HepG2 (cell line): ENCODE data around the gene DNMT3A. TPM values are rescaled to one million over a fixed set of nuclear protein-coding genes. Genes with fewer than 3 reads are reported as not detected.
A peak's percentile ranks its signal among the peaks of the same experiment; 100 is the strongest.

Experiments
- ARNTL ChIP-seq: sonication (generic); formaldehyde crosslinking; IDR thresholded peaks from 2 replicates; pipeline ENCODE4 v1.4.0; 2020; ENCODE audit warnings: mild to moderate bottlenecking, missing genetic modification reagents
- CCAR2 ChIP-seq: fragments of 200-400 bp; formaldehyde crosslinking; optimal IDR thresholded peaks from 2 replicates; pipeline ENCODE3; 2018; ENCODE audit warnings: low read depth, mild to moderate bottlenecking, low read length, moderate library complexity
- FOXK1 ChIP-seq: sonication (generic); formaldehyde crosslinking; IDR thresholded peaks from 2 replicates; pipeline ENCODE4 v1.4.0; 2020; ENCODE audit warnings: low read depth, missing genetic modification reagents, borderline replicate concordance
- GATAD1 ChIP-seq: IDR thresholded peaks from 2 replicates; pipeline ENCODE4 v1.6.1; 2016; ENCODE audit warnings: missing genetic modification reagents, missing compliant biosample characterization
- KAT8 ChIP-seq: IDR thresholded peaks from 2 replicates; pipeline ENCODE4 v1.6.1; 2016; ENCODE audit warnings: missing genetic modification reagents, missing compliant biosample characterization
- POLR2A ChIP-seq, 2 experiments: IDR thresholded peaks; 2 replicates each; pipeline ENCODE4 v1.6.1; 2011; ENCODE audit warnings: low read depth in 2 of 2, low read length in 2 of 2, mild to moderate bottlenecking in 1 of 2, moderate library complexity in 1 of 2; ENCODE audit not compliant: insufficient read depth in 1 of 2
- TBL1XR1 ChIP-seq: fragments of 150-350 bp; IDR thresholded peaks from 2 replicates; pipeline ENCODE4 v1.6.1; 2014; ENCODE audit warnings: borderline replicate concordance, low read length; ENCODE audit not compliant: partially characterized antibody
- TEAD3 ChIP-seq: optimal IDR thresholded peaks from 2 replicates; pipeline ENCODE3; 2016; ENCODE audit warnings: borderline replicate concordance
- TGIF2 ChIP-seq: IDR thresholded peaks from 2 replicates; pipeline ENCODE4 v1.6.1; 2016; ENCODE audit warnings: control low read depth, missing compliant biosample characterization
- TOE1 ChIP-seq: sonication (generic); formaldehyde crosslinking; IDR thresholded peaks from 2 replicates; pipeline ENCODE4 v1.4.0; 2020; ENCODE audit warnings: mild to moderate bottlenecking, missing genetic modification reagents
- ZNF260 ChIP-seq: sonication (generic); formaldehyde crosslinking; IDR thresholded peaks from 2 replicates; pipeline ENCODE4 v1.4.0; 2020; ENCODE audit warnings: missing genetic modification reagents, low read depth, mild to moderate bottlenecking, borderline replicate concordance
- ZNF343 ChIP-seq: sonication (generic); formaldehyde crosslinking; IDR thresholded peaks from 2 replicates; pipeline ENCODE4 v1.4.0; 2020; ENCODE audit warnings: mild to moderate bottlenecking, missing genetic modification reagents
- ZNF567 ChIP-seq: sonication (generic); formaldehyde crosslinking; IDR thresholded peaks from 2 replicates; pipeline ENCODE4 v1.8.1; 2023; ENCODE audit warnings: mild to moderate bottlenecking, missing genetic modification reagents, borderline replicate concordance
- ZNF713 ChIP-seq: sonication (generic); formaldehyde crosslinking; IDR thresholded peaks from 2 replicates; pipeline ENCODE4 v1.4.0; 2020; ENCODE audit warnings: mild to moderate bottlenecking, missing genetic modification reagents
- ZNF782 ChIP-seq: sonication (generic); formaldehyde crosslinking; IDR thresholded peaks from 2 replicates; pipeline ENCODE4 v1.4.0; 2020; ENCODE audit warnings: missing genetic modification reagents, mild to moderate bottlenecking, borderline replicate concordance
- polyA plus RNA-seq, 8 experiments: library from polyadenylated mRNA; depleted of rRNA in 3 of 8; stranded (reverse) in 7 of 8; unstranded in 1 of 8; fragments of >200 nt; fragmentation: Illumina TruSeq in 4 of 8; extraction: Trizol in 4 of 8; gene quantifications; 2 replicates each; pipeline versions ENCODE4 v1.2.1 to v1.2.3, GENCODE V29; 2011 to 2016; ENCODE audit warnings: low read depth in 4 of 8, missing spikeins in 1 of 8, mixed read lengths in 1 of 8; ENCODE audit not compliant: insufficient read depth in 1 of 8
- total RNA-seq, 5 experiments: library from RNA; depleted of rRNA; stranded (reverse); fragments of >200 nt; fragmentation: Illumina TruSeq; extraction: Trizol; gene quantifications; 2 replicates each; pipeline ENCODE4 v1.2.3, GENCODE V29; 2016; ENCODE audit warnings: low read depth in 1 of 5
- TF ChIP-seq, protein P1 (sequence below): sonication (generic); formaldehyde crosslinking; IDR thresholded peaks from 2 replicates; pipeline ENCODE4 v1.4.0; 2020; ENCODE audit warnings: missing genetic modification reagents
- TF ChIP-seq, protein P2 (sequence below): sonication (generic); formaldehyde crosslinking; IDR thresholded peaks from 2 replicates; pipeline ENCODE4 v1.4.0; 2020; ENCODE audit warnings: missing genetic modification reagents
- TF ChIP-seq, protein P3 (sequence below): sonication (generic); formaldehyde crosslinking; IDR thresholded peaks from 2 replicates; pipeline ENCODE4 v1.4.0; 2020; ENCODE audit warnings: missing genetic modification reagents, low read depth, mild to moderate bottlenecking, borderline replicate concordance
- TF ChIP-seq, protein P4 (sequence below): sonication (generic); formaldehyde crosslinking; IDR thresholded peaks from 2 replicates; pipeline ENCODE4 v1.4.0; 2020; ENCODE audit warnings: missing genetic modification reagents
- TF ChIP-seq, protein P5 (sequence below): IDR thresholded peaks from 2 replicates; pipeline ENCODE4 v1.6.1; 2016; ENCODE audit warnings: mild to moderate bottlenecking
- TF ChIP-seq, protein P6 (sequence below): sonication (generic); formaldehyde crosslinking; IDR thresholded peaks from 2 replicates; pipeline ENCODE4 v1.4.0; 2020; ENCODE audit warnings: mild to moderate bottlenecking, missing genetic modification reagents
- TF ChIP-seq, protein P7 (sequence below): sonication (generic); formaldehyde crosslinking; IDR thresholded peaks from 2 replicates; pipeline ENCODE4 v1.4.0; 2020; ENCODE audit warnings: missing genetic modification reagents, mild to moderate bottlenecking, borderline replicate concordance

Gene DNMT3A
- total and polyA plus RNA-seq, 2 of the 13 experiments (the other 11 are each of a cell fraction or from before 2014, with no cell fraction given), result 14.7 to 29.1 TPM

DNA sequence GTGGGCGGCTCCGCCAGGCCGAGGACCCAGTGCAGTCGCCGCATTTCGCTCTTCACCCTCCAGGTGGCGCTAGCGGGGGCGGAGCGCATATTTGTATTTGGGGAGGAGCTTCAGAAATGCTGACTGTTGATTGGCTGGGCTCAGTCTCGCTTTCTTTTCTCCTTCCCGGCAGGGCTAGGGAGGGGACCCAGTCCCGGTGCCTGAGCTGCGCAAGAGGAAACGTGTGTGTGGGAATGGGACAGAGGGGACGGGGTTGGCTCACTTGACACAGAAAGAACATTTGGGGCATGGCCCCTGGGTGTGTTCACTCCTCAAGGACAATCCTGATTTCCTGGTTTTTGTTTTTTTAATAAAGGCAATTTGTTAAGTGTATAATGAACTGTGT, 20.3 kb upstream of the DNMT3A start (continued):
- 0 out of 2 replicates have a peak, but pooled peaks have one; percentile 59 for TF ChIP-seq TOE1
- TF ChIP-seq, protein P1, sequence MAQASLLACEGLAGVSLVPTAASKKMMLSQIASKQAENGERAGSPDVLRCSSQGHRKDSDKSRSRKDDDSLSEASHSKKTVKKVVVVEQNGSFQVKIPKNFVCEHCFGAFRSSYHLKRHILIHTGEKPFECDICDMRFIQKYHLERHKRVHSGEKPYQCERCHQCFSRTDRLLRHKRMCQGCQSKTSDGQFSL (CRISPR knock-in tag), result 0 out of 2 replicates have a peak, but pooled peaks have one; percentile 37
- peak; percentile 35 to 86; a peak in 2 of 4 replicates for TF ChIP-seq POLR2A (IDR thresholded peaks at IDR 0.05; ENCODE audit: insufficient read depth in 1 of 2, low read depth in 2 of 2, low read length in 2 of 2)
- peak; percentile 85; the same call in 1 of the 2 replicates for TF ChIP-seq ZNF713
- TF ChIP-seq, protein P2, sequence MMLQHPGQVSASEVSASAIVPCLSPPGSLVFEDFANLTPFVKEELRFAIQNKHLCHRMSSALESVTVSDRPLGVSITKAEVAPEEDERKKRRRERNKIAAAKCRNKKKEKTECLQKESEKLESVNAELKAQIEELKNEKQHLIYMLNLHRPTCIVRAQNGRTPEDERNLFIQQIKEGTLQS (CRISPR knock-in tag), result peak; percentile 31; the same call in 1 of the 2 replicates
- TF ChIP-seq, protein P3, sequence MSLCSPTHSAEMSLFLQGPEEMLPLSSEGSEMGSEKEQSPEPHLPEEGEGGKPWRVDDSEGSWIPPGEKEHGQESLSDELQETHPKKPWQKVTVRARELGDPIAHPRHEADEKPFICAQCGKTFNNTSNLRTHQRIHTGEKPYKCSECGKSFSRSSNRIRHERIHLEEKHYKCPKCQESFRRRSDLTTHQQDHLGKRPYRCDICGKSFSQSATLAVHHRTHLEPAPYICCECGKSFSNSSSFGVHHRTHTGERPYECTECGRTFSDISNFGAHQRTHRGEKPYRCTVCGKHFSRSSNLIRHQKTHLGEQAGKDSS (CRISPR knock-in tag), result 0 out of 2 replicates have a peak, but pooled peaks have one; percentile 24
- no peak for TF ChIP-seq TBL1XR1
- TF ChIP-seq ZNF343 (CRISPR knock-in tag), result 0 out of 2 replicates have a peak, but pooled peaks have one; percentile 64
- TF ChIP-seq, protein P4, sequence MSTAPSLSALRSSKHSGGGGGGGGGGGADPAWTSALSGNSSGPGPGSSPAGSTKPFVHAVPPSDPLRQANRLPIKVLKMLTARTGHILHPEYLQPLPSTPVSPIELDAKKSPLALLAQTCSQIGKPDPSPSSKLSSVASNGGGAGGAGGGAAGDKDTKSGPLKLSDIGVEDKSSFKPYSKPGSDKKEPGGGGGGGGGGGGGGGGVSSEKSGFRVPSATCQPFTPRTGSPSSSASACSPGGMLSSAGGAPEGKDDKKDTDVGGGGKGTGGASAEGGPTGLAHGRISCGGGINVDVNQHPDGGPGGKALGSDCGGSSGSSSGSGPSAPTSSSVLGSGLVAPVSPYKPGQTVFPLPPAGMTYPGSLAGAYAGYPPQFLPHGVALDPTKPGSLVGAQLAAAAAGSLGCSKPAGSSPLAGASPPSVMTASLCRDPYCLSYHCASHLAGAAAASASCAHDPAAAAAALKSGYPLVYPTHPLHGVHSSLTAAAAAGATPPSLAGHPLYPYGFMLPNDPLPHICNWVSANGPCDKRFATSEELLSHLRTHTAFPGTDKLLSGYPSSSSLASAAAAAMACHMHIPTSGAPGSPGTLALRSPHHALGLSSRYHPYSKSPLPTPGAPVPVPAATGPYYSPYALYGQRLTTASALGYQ (CRISPR knock-in tag), result 0 out of 2 replicates have a peak, but pooled peaks have one; percentile 44
- TF ChIP-seq KAT8 (CRISPR knock-in tag), result peak; percentile 75
- TF ChIP-seq ZNF567 (CRISPR knock-in tag), result peak; percentile 31; the same call in 1 of the 2 replicates
- peak; percentile 92 for TF ChIP-seq TEAD3 (CRISPR knock-in tag)
- TF ChIP-seq GATAD1 (CRISPR knock-in tag), result peak; percentile 44; the same call in 1 of the 2 replicates
- TF ChIP-seq ZNF782 (CRISPR knock-in tag), result 0 out of 2 replicates have a peak, but pooled peaks have one; percentile 81
- TF ChIP-seq, protein P5, sequence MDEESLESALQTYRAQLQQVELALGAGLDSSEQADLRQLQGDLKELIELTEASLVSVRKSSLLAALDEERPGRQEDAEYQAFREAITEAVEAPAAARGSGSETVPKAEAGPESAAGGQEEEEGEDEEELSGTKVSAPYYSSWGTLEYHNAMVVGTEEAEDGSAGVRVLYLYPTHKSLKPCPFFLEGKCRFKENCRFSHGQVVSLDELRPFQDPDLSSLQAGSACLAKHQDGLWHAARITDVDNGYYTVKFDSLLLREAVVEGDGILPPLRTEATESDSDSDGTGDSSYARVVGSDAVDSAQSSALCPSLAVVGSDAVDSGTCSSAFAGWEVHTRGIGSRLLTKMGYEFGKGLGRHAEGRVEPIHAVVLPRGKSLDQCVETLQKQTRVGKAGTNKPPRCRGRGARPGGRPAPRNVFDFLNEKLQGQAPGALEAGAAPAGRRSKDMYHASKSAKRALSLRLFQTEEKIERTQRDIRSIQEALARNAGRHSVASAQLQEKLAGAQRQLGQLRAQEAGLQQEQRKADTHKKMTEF (CRISPR knock-in tag), result peak; percentile 60; the same call in 1 of the 2 replicates
- TF ChIP-seq TGIF2 (CRISPR knock-in tag), result no peak
- TF ChIP-seq FOXK1, result peak; percentile 76; the same call in 1 of the 2 replicates
- TF ChIP-seq, protein P6, sequence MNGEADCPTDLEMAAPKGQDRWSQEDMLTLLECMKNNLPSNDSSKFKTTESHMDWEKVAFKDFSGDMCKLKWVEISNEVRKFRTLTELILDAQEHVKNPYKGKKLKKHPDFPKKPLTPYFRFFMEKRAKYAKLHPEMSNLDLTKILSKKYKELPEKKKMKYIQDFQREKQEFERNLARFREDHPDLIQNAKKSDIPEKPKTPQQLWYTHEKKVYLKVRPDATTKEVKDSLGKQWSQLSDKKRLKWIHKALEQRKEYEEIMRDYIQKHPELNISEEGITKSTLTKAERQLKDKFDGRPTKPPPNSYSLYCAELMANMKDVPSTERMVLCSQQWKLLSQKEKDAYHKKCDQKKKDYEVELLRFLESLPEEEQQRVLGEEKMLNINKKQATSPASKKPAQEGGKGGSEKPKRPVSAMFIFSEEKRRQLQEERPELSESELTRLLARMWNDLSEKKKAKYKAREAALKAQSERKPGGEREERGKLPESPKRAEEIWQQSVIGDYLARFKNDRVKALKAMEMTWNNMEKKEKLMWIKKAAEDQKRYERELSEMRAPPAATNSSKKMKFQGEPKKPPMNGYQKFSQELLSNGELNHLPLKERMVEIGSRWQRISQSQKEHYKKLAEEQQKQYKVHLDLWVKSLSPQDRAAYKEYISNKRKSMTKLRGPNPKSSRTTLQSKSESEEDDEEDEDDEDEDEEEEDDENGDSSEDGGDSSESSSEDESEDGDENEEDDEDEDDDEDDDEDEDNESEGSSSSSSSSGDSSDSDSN (CRISPR knock-in tag), result peak; percentile 46; the same call in 1 of the 2 replicates
- no peak for TF ChIP-seq ZNF260
- TF ChIP-seq CCAR2, result no peak
- peak; percentile 59; the same call in 1 of the 2 replicates for TF ChIP-seq ARNTL
- TF ChIP-seq, protein P7, sequence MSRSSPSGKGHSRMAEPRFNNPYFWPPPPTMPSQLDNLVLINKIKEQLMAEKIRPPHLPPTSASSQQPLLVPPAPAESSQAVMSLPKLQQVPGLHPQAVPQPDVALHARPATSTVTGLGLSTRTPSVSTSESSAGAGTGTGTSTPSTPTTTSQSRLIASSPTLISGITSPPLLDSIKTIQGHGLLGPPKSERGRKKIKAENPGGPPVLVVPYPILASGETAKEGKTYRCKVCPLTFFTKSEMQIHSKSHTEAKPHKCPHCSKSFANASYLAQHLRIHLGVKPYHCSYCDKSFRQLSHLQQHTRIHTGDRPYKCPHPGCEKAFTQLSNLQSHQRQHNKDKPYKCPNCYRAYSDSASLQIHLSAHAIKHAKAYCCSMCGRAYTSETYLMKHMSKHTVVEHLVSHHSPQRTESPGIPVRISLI (CRISPR knock-in tag), result peak; percentile 36; the same call in 1 of the 2 replicates
